WTC11 (cell line): ENCODE data around the gene CD302. TPM values are rescaled to one million over a fixed set of nuclear protein-coding genes. Genes with fewer than 3 reads are reported as not detected.
A peak's percentile ranks its signal among the peaks of the same experiment; 100 is the strongest.

Experiments
- AFF4 ChIP-seq: sonication (generic); formaldehyde crosslinking; IDR thresholded peaks from 2 replicates; pipeline ENCODE4 v1.8.1; 2023; ENCODE audit warnings: mild to moderate bottlenecking, missing genetic modification reagents, borderline replicate concordance
- CREB1 ChIP-seq: sonication (generic); formaldehyde crosslinking; IDR thresholded peaks from 2 replicates; pipeline ENCODE4 v1.8.0; 2023; ENCODE audit warnings: mild to moderate bottlenecking, missing genetic modification reagents
- ESRRA ChIP-seq: sonication (generic); formaldehyde crosslinking; IDR thresholded peaks from 2 replicates; pipeline ENCODE4 v1.8.1; 2022; ENCODE audit warnings: mild to moderate bottlenecking, missing genetic modification reagents, borderline replicate concordance
- FOXP1 ChIP-seq: sonication (generic); formaldehyde crosslinking; IDR thresholded peaks from 2 replicates; pipeline ENCODE4 v1.8.0; 2022; ENCODE audit warnings: missing genetic modification reagents, mild to moderate bottlenecking, moderate library complexity, borderline replicate concordance
- GABPB1 ChIP-seq: sonication (generic); formaldehyde crosslinking; IDR thresholded peaks from 2 replicates; pipeline ENCODE4 v1.8.1; 2023; ENCODE audit warnings: mild to moderate bottlenecking, missing genetic modification reagents
- HMGXB4 ChIP-seq: sonication (generic); formaldehyde crosslinking; IDR thresholded peaks from 2 replicates; pipeline ENCODE4 v1.8.1; 2023; ENCODE audit warnings: mild to moderate bottlenecking, moderate library complexity, missing genetic modification reagents
- IRF1 ChIP-seq: sonication (generic); formaldehyde crosslinking; IDR thresholded peaks from 2 replicates; pipeline ENCODE4 v1.8.0; 2023; ENCODE audit warnings: missing genetic modification reagents
- MXD4 ChIP-seq: fragments of 250-450 bp; sonication (Bioruptor Pico); IDR thresholded peaks from 2 replicates; pipeline ENCODE4 v1.8.0; 2021; ENCODE audit warnings: mild to moderate bottlenecking, moderate library complexity, borderline replicate concordance
- NR3C1 ChIP-seq: sonication (generic); formaldehyde crosslinking; conservative IDR thresholded peaks from 2 replicates; pipeline ENCODE4 v1.8.1; 2023; ENCODE audit warnings: low read depth, mild to moderate bottlenecking, missing genetic modification reagents
- TEAD1 ChIP-seq: sonication (generic); formaldehyde crosslinking; IDR thresholded peaks from 2 replicates; pipeline ENCODE4 v1.8.0; 2022; ENCODE audit warnings: mild to moderate bottlenecking, missing genetic modification reagents
- ZNF121 ChIP-seq: sonication (generic); formaldehyde crosslinking; IDR thresholded peaks from 2 replicates; pipeline ENCODE4 v1.8.0; 2023; ENCODE audit warnings: missing genetic modification reagents
- ZNF317 ChIP-seq: sonication (generic); formaldehyde crosslinking; IDR thresholded peaks from 2 replicates; pipeline ENCODE4 v1.8.1; 2023; ENCODE audit warnings: low read depth, mild to moderate bottlenecking, moderate library complexity, missing genetic modification reagents, borderline replicate concordance
- total RNA-seq: library from RNA; stranded (reverse); gene quantifications from 3 replicates; pipeline ENCODE4 v1.2.3, GENCODE V29; 2021
- TF ChIP-seq, protein P1 (sequence below): sonication (generic); formaldehyde crosslinking; IDR thresholded peaks from 2 replicates; pipeline ENCODE4 v1.8.0; 2022; ENCODE audit warnings: mild to moderate bottlenecking, missing genetic modification reagents
- TF ChIP-seq, protein P2 (sequence below): sonication (generic); formaldehyde crosslinking; IDR thresholded peaks from 2 replicates; pipeline ENCODE4 v1.8.0; 2022; ENCODE audit warnings: mild to moderate bottlenecking, missing genetic modification reagents
- TF ChIP-seq, protein P3 (sequence below): fragments of 250-450 bp; sonication (Bioruptor Pico); conservative IDR thresholded peaks from 2 replicates; pipeline ENCODE4 v1.9.0; 2021; ENCODE audit warnings: mild to moderate bottlenecking

Gene CD302
- total RNA-seq, 1 experiment from 2014 or later: 1.4 TPM

DNA sequence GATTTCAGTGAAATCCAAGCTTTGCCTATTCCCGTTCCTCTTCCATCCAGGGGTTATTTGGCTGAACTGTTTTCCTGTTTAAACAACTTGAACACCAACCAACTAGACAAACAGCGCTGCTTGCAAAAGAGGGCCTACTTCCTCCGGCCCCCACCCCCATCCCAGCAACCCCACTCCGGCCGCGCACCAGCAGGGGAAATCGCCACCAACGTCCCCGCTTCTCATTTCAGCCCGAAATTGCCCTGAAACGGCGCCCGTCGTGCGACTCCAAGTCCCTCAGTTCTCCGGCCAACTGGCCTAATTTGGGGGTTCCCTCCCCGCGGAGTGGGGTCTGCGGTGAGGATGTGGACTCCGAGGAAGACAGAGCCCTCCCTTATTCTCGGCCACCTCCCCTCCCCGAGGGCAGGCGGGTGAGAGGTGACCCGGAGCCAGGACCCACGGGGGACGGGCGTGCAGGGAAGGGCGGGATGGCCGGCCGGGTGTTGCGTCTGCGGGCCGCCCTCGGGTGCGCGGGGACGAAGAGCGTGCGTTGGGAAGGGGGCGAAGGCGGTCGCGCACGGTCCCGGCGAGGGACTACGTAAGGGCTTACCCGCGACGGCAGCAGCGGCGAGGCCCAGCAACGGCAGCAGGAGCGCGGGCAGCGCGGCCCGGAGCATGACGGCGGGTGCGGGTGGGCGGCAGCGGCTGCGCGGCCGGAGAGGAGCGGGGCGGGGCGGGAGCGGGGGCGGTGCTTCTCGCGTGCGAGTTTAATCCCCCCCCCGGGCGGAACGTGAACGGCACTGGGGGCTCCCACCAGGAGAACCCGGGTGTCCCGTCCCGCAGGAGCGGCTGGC is at the start of gene CD302 (continued):
- TF ChIP-seq, protein P1, sequence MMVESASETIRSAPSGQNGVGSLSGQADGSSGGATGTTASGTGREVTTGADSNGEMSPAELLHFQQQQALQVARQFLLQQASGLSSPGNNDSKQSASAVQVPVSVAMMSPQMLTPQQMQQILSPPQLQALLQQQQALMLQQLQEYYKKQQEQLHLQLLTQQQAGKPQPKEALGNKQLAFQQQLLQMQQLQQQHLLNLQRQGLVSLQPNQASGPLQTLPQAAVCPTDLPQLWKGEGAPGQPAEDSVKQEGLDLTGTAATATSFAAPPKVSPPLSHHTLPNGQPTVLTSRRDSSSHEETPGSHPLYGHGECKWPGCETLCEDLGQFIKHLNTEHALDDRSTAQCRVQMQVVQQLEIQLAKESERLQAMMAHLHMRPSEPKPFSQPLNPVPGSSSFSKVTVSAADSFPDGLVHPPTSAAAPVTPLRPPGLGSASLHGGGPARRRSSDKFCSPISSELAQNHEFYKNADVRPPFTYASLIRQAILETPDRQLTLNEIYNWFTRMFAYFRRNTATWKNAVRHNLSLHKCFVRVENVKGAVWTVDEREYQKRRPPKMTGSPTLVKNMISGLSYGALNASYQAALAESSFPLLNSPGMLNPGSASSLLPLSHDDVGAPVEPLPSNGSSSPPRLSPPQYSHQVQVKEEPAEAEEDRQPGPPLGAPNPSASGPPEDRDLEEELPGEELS (CRISPR knock-in tag): peak; percentile 60; the same call in 1 of the 2 replicates
- no peak for TF ChIP-seq NR3C1
- 0 out of 2 replicates have a peak, but pooled peaks have one; percentile 45 for TF ChIP-seq ZNF317 (CRISPR knock-in tag)
- TF ChIP-seq, protein P2, sequence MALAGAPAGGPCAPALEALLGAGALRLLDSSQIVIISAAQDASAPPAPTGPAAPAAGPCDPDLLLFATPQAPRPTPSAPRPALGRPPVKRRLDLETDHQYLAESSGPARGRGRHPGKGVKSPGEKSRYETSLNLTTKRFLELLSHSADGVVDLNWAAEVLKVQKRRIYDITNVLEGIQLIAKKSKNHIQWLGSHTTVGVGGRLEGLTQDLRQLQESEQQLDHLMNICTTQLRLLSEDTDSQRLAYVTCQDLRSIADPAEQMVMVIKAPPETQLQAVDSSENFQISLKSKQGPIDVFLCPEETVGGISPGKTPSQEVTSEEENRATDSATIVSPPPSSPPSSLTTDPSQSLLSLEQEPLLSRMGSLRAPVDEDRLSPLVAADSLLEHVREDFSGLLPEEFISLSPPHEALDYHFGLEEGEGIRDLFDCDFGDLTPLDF: peak; percentile 57; the same call in 1 of the 2 replicates
- peak; percentile 86 for TF ChIP-seq FOXP1
- no peak for TF ChIP-seq MXD4
- TF ChIP-seq, protein P3, sequence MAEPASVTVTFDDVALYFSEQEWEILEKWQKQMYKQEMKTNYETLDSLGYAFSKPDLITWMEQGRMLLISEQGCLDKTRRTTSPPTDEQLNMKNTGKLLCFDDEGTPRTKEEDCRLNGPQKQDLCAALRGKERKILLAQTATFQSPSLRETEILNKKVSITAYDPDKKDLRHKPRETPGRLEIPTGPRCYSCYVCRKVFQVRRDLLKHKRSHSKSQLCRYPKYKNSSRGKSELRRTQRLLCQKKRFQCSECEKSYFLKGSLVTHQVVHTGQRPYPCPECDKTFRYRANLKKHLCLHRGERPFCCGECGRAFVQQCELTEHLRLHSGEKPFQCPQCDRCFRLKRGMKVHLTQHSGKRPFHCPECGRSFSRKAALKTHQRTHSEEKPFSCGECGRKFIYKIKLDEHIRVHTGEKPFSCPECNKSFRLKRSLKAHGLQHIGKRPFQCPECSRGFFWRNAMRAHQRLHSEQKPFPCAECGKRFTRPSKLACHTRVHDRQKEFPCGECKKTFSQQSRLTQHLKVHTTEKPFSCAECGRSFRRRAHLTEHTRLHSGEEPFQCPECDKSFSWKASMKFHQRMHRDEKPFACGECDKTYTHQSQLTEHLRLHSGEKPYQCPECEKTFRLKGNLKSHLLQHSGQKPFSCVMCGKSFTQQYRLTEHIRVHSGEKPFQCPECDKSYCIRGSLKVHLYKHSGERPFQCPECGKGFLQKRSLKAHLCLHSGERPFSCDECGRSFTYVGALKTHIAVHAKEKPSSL: no peak
- TF ChIP-seq TEAD1 (CRISPR knock-in tag): no peak; the same call in 1 of the 2 replicates
- no peak for TF ChIP-seq IRF1
- 0 out of 2 replicates have a peak, but pooled peaks have one; percentile 27 for TF ChIP-seq ESRRA (CRISPR knock-in tag)
- TF ChIP-seq CREB1 (CRISPR knock-in tag): peak; percentile 73; the same call in 1 of the 2 replicates
- 0 out of 2 replicates have a peak, but pooled peaks have one; percentile 43 for TF ChIP-seq ZNF121 (CRISPR knock-in tag)
- 0 out of 2 replicates have a peak, but pooled peaks have one; percentile 83 for TF ChIP-seq AFF4 (CRISPR knock-in tag)
- no peak for TF ChIP-seq GABPB1 (CRISPR knock-in tag)
- peak; percentile 84 for TF ChIP-seq HMGXB4 (CRISPR knock-in tag)
